Heart left ventricle (tissue), 16 donors: Measurements from ENCODE around the gene CHL1. TPM values are rescaled to one million over a fixed set of nuclear protein-coding genes. Genes with fewer than 3 reads are reported as not detected.

Source experiments
- ATAC-seq, 4 donors: fragments of 200-7000 bp; cut with Tn5 transposase; one replicate each; pipeline ENCODE4 v1.9.1; 2020 to 2022; ENCODE audit warnings: moderate library complexity in 4 of 4, mild to moderate bottlenecking in 3 of 4, moderate number of reproducible peaks in 1 of 4
- DNase-seq, 5 donors: peaks; one replicate each; pipeline ENCODE4 v3.0.0-alpha.2; 2020
- H3K27ac ChIP-seq, 12 donors: fragments of 200-600 bp; sonication (generic) in 4 of 12; one replicate each; pipeline versions ENCODE4 v1.5.0 to v1.8.0; 2016 to 2022; ENCODE audit warnings: mild to moderate bottlenecking in 2 of 12
- H3K27me3 ChIP-seq, 9 donors: fragments of 200-600 bp; sonication (generic) in 2 of 9; one replicate each; pipeline versions ENCODE4 v1.5.1 to v1.8.0; 2016 to 2022; ENCODE audit warnings: mild to moderate bottlenecking in 3 of 9
- H3K36me3 ChIP-seq, 9 donors: fragments of 200-600 bp; sonication (generic) in 2 of 9; one replicate each; pipeline versions ENCODE4 v1.5.0 to v1.8.0; 2018 to 2022; ENCODE audit warnings: mild to moderate bottlenecking in 2 of 9
- H3K4me1 ChIP-seq, 12 donors: fragments of 200-600 bp; sonication (generic) in 4 of 12; one replicate each; pipeline versions ENCODE4 v1.5.0 to v1.8.0; 2016 to 2022; ENCODE audit warnings: mild to moderate bottlenecking in 3 of 12
- H3K4me3 ChIP-seq, 12 donors: fragments of 200-600 bp; sonication (generic) in 4 of 12; one replicate each; pipeline versions ENCODE4 v1.5.0 to v1.8.0; 2017 to 2022; ENCODE audit warnings: mild to moderate bottlenecking in 9 of 12, moderate library complexity in 4 of 12
- H3K9me3 ChIP-seq, 12 donors: fragments of 200-600 bp; sonication (generic) in 4 of 12; one replicate each; pipeline versions ENCODE4 v1.5.0 to v1.8.0; 2016 to 2022; ENCODE audit warnings: mild to moderate bottlenecking in 1 of 12
- POLR2A ChIP-seq, 2 donors: fragments of 450-650 bp; IDR thresholded peaks; one replicate each; pipeline ENCODE4 v1.6.1; 2017; ENCODE audit warnings: antibody characterized with exemption in 2 of 2, mild to moderate bottlenecking in 2 of 2, moderate library complexity in 2 of 2
- WGBS, 4 donors: extraction: QIAGEN DNeasy Blood & Tissue Kit in 2 of 4; methylation state at CpG; one replicate each; pipeline versions ENCODE4 v1.1.5 to v1.1.7; 2013 to 2018; 5-methylcytosine and 5-hydroxymethylcytosine counted together
- intact Hi-C, 10 donors: fragments of 100-400 bp; cut with DNase I; formaldehyde crosslinking; loops; one replicate each; pipeline versions ENCODE4 v1.11.1 to v1.14.2; 2022
- polyA plus RNA-seq, 2 donors: library from polyadenylated mRNA; stranded (reverse); fragments of 200-250 nt; gene quantifications; one replicate each; pipeline ENCODE4 v1.2.3, GENCODE V29; 2013
- total RNA-seq, 9 donors: library from RNA; depleted of rRNA in 2 of 9; stranded (reverse); fragments of >200 nt in 2 of 9; fragmentation: NEBNext Ultra II Directional in 3 of 9; extraction: Animal tissue kit (Norgen Biotek cat#: 25700) in 3 of 9; gene quantifications; one replicate each; pipeline versions ENCODE4 v1.1.0 to v1.2.4, GENCODE V29; 2016 to 2023
- TF ChIP-seq, protein P1 (sequence below), 12 donors: fragments of 200-600 bp; sonication (generic) in 4 of 12; IDR thresholded peaks; one replicate each; pipeline versions ENCODE4 v1.5.0 to v1.8.0; 2018 to 2022; ENCODE audit warnings: antibody characterized with exemption in 12 of 12, mild to moderate bottlenecking in 5 of 12
- donor health status: ischemic (EF 13 %, LVEDD 7.1; RV severe dilation, severe dysfunction).
- donor health status: healthy with polysubstance abuse.
- donor health status: DM: no; HTN: yes; CAD: no.
- donor health status: DM: no; HTN: no; CAD: no.
- donor health status: ischemic (EF 25% LVEDD 6.9; RV normal size, moderate dysfunction).
- donor health status: ischemic (EF 25% LVEDD 5.7; RV mildly dilated, moderate dysfunction).
- donor health status: healthy.
- donor health status: DM: yes; HTN: yes; CAD: no.
- donor health status: ischemic (EF 35%, LVEDD 5.7; RV mildly dilated, moderate dysfunction).
- donor health status: nonischemic (EF 11% LVEDD 7.7; RV severe dilation, severe dysfunction).
- donor health status: DM: yes; HTN: yes; CAD: no.
- donor health status: PGD.
- donor health status: ischemic (EF 29% LVEDD 5.4; RV normal size, mild dysfunction).
- donor health status: nonischemic (EF 23%, LVEDD 6.1; RV moderate dilation, normal function).

The CHL1 gene
- total and polyA plus RNA-seq, 11 donors, result 0.48 to 15.3 (median 2.6) TPM

DNA sequence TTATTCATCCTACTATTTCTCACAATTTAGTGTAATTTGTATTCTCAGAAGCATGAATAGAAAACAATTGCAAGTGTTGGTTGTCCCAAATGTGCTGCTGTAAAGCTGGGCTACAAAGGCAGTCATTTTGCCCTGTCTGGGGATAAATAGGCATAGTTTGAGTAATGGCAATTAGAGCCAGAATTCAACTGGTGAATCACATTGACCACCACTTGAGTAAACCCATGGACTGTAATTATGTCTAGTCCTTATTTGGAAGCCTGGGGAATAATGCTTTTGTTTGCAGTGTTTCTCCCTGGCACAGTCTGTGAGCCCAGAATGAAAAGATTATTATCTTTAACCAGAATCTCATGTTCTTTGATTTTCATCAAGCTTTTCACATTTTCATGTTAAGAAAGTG, 30.5 kb upstream of the CHL1 start:
- Histone ChIP-seq H3K9me3 (no peaks in the 10 kb centered on the region), H3K4me1 (no peaks in the 10 kb centered on the region), H3K27me3 (no peaks in the 10 kb centered on the region), H3K36me3 (no peaks in the 10 kb centered on the region), H3K27ac (no peak overlapping the region), H3K4me3 (no peak overlapping the region)
- ATAC-seq, result no peak
- no peak for DNase-seq
- TF ChIP-seq, protein P1, sequence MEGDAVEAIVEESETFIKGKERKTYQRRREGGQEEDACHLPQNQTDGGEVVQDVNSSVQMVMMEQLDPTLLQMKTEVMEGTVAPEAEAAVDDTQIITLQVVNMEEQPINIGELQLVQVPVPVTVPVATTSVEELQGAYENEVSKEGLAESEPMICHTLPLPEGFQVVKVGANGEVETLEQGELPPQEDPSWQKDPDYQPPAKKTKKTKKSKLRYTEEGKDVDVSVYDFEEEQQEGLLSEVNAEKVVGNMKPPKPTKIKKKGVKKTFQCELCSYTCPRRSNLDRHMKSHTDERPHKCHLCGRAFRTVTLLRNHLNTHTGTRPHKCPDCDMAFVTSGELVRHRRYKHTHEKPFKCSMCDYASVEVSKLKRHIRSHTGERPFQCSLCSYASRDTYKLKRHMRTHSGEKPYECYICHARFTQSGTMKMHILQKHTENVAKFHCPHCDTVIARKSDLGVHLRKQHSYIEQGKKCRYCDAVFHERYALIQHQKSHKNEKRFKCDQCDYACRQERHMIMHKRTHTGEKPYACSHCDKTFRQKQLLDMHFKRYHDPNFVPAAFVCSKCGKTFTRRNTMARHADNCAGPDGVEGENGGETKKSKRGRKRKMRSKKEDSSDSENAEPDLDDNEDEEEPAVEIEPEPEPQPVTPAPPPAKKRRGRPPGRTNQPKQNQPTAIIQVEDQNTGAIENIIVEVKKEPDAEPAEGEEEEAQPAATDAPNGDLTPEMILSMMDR (IDR thresholded peaks at IDR 0.05), result no peak
- TF ChIP-seq POLR2A (IDR thresholded peaks at IDR 0.05), result no peak
- intact Hi-C loops, result no loop called here

DNA sequence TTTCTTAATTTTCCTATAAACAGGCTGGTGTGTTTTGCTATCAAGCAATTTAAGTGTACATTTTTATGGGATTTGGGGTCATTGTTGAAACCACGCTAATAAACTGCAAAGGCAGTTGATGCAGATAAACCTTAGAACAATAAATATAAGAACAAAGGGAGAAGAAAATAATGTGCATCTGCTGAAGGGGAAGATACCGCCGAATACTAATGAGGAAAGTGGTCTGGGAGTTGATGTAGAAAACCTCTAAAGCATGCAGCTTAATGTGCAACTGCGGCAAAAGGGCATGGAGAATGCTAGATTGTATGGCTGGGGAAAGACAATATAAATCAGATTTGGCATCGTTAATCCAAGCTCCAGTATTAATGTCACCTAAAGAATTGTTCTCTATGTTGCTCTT, 29.8 kb upstream of the CHL1 start:
- no peaks in the 10 kb centered on the region for H3K9me3 ChIP-seq
- no peak overlapping the region for H3K27ac ChIP-seq
- H3K27me3 ChIP-seq, result no peaks in the 10 kb centered on the region
- TF ChIP-seq, protein P1 (IDR thresholded peaks at IDR 0.05), result no peak
- TF ChIP-seq POLR2A (IDR thresholded peaks at IDR 0.05), result no peak
- WGBS, 4 donors, result 83 to 88% (median 85%) methylated on average over 5 of the region's 5 CpGs
- no peaks in the 10 kb centered on the region for H3K4me1 ChIP-seq
- intact Hi-C loops, result no loop called here
- DNase-seq, result no peak
- no peaks in the 10 kb centered on the region for H3K36me3 ChIP-seq
- no peak for ATAC-seq
- H3K4me3 ChIP-seq, result no peak overlapping the region

DNA sequence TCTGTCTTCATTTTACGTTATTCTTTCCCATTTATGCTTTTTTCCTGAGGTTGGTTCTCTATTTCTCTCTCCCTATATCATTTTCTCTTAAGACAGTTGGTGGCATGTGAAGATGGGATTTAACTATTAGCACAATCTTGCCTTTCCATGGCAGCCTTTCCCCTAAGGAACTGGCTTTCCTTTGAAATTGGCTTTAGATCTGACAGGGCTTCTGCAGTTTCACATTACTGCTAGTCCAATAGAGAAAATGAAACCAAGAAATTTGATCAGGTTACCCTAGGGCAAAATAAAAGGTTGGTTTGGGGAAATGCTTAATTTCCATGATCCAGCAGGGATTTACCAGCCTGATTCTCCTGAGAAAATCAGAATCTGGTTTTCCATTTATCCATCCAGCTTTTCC, 22.7 kb upstream of the CHL1 start:
- H3K27ac ChIP-seq, result no peak overlapping the region
- no peaks in the 10 kb centered on the region for H3K36me3 ChIP-seq
- H3K4me1 ChIP-seq, result no peaks in the 10 kb centered on the region
- intact Hi-C loops, result no loop called here
- ATAC-seq (no peak), DNase-seq (no peak)
- peaks cover 0 to 3% (median 0%) of the 10 kb centered on the region in 9 donors for H3K27me3 ChIP-seq
- no peak overlapping the region for H3K4me3 ChIP-seq
- no peaks in the 10 kb centered on the region for H3K9me3 ChIP-seq
- 36 to 51% (median 43%) methylated on average over 1 of the region's 1 CpG for WGBS, 4 donors
- TF ChIP-seq, protein P1 (IDR thresholded peaks at IDR 0.05), result no peak
- no peak for TF ChIP-seq POLR2A (IDR thresholded peaks at IDR 0.05)

DNA sequence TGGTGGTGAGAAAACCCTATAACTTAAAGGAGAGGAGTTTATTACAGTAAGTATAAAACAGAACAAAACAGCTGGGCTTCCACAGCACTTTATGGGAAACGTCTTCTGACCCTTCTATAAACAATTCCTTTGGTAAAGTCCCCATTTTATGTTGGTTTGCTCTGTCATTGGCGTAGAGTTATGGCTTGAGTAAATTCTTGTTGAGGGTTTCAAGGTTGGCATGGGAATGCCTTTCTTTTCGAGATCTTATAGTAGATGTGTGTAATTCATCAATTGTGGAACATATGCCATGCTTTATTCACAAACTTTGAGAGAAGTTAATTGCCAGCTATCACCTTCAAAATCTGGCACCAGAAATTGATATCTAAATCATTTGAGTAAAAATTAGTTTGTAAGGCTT, 11.6 kb upstream of the CHL1 start:
- no peak for ATAC-seq
- Histone ChIP-seq H3K36me3 (no peaks in the 10 kb centered on the region), H3K9me3 (no peaks in the 10 kb centered on the region), H3K27ac (no peak overlapping the region), H3K27me3 (no peaks in the 10 kb centered on the region), H3K4me3 (no peak overlapping the region), H3K4me1 (no peaks in the 10 kb centered on the region)
- intact Hi-C loops, result no loop called here
- WGBS, 4 donors, result 54 to 69% (median 63%) methylated on average over 3 of the region's 3 CpGs
- no peak for TF ChIP-seq POLR2A (IDR thresholded peaks at IDR 0.05)
- TF ChIP-seq, protein P1 (IDR thresholded peaks at IDR 0.05), result no peak
- no peak for DNase-seq
